Karpas-422 (cell line): ENCODE results near the gene ERC2. TPM values are rescaled to one million over a fixed set of nuclear protein-coding genes. Genes with fewer than 3 reads are reported as not detected.

Source experiments
- DNase-seq: peaks from one replicate; pipeline ENCODE4 v3.0.0-alpha.2; 2015
- H2AFZ ChIP-seq: fragments of 200-600 bp; sonication (generic); 2 replicates; pipeline ENCODE4 v1.6.1; 2014; ENCODE audit warnings: antibody characterized with exemption, low read length, mixed read lengths
- H3K27ac ChIP-seq: fragments of 200-600 bp; sonication (generic); 2 replicates; pipeline ENCODE4 v1.5.1; 2014; ENCODE audit warnings: mild to moderate bottlenecking, low read length, moderate library complexity
- H3K27me3 ChIP-seq: fragments of 200-600 bp; sonication (generic); 2 replicates; pipeline ENCODE4 v1.6.1; 2014; ENCODE audit warnings: low read length, mixed read lengths
- H3K36me3 ChIP-seq: fragments of 200-600 bp; sonication (generic); 2 replicates; pipeline ENCODE4 v1.6.1; 2014; ENCODE audit warnings: low read length, mixed read lengths; ENCODE audit not compliant: insufficient read depth
- H3K4me1 ChIP-seq: fragments of 200-600 bp; sonication (generic); 2 replicates; pipeline ENCODE4 v1.6.1; 2014; ENCODE audit warnings: mild to moderate bottlenecking, low read length, mixed read lengths
- H3K4me2 ChIP-seq: fragments of 200-600 bp; sonication (generic); 2 replicates; pipeline ENCODE4 v1.6.1; 2014; ENCODE audit warnings: low read length, low read depth, mild to moderate bottlenecking; ENCODE audit not compliant: poor library complexity, severe bottlenecking
- H3K4me3 ChIP-seq: fragments of 200-600 bp; sonication (generic); 2 replicates; pipeline ENCODE4 v1.5.1; 2014; ENCODE audit warnings: mild to moderate bottlenecking, antibody characterized with exemption, low read length, mixed read lengths
- H3K79me2 ChIP-seq: fragments of 200-600 bp; sonication (generic); 2 replicates; pipeline ENCODE4 v1.6.1; 2014; ENCODE audit warnings: mild to moderate bottlenecking, low read length, mixed read lengths
- H3K9ac ChIP-seq: fragments of 200-600 bp; sonication (generic); 2 replicates; pipeline ENCODE4 v1.6.0; 2014; ENCODE audit warnings: low read length
- H3K9me2 ChIP-seq: fragments of 200-600 bp; sonication (generic), shearing (Covaris generic); replicated peaks from 2 replicates; pipeline ENCODE4 v1.6.0; 2014; ENCODE audit warnings: mild to moderate bottlenecking, low read length, moderate library complexity; ENCODE audit not compliant: insufficient read depth
- H3K9me3 ChIP-seq: fragments of 300-700, 200-600 bp; sonication (generic); 2 replicates; pipeline ENCODE4 v1.6.1; 2014; ENCODE audit warnings: low read length, mixed read lengths
- H4K20me1 ChIP-seq: fragments of 200-600 bp; sonication (generic); 2 replicates; pipeline ENCODE4 v1.6.1; 2014; ENCODE audit warnings: mild to moderate bottlenecking, antibody characterized with exemption, low read length, low read depth; ENCODE audit not compliant: insufficient read depth
- total RNA-seq: library from RNA; depleted of rRNA; stranded (reverse); fragments of >200 nt; shearing (Covaris generic); gene quantifications from 2 replicates; pipeline ENCODE4 v1.2.3, GENCODE V29; 2014; ENCODE audit warnings: low replicate concordance

ERC2 gene
- total RNA-seq, 1 experiment from 2014 or later: 3.7 TPM

- no peak for DNase-seq
- Histone ChIP-seq H3K4me1 (no peaks in the 10 kb centered on the region), H3K36me3 (no peaks in the 10 kb centered on the region), H4K20me1 (no peaks in the 10 kb centered on the region), H3K9me2 (no peaks in the 10 kb centered on the region), H3K4me2 (no peak overlapping the region), H3K79me2 (no peaks in the 10 kb centered on the region), H3K27ac (no peak overlapping the region), H3K4me3 (no peak overlapping the region), H2AFZ (no peak overlapping the region), H3K27me3 (no peaks in the 10 kb centered on the region), H3K9ac (no peak overlapping the region), H3K9me3 (no peaks in the 10 kb centered on the region)
Observed at GRCh38 chr3:56421205-56421604, 47.1 kb downstream of the ERC2 start.

- Histone ChIP-seq H3K27me3 (no peaks in the 10 kb centered on the region), H3K4me1 (no peaks in the 10 kb centered on the region), H3K79me2 (no peaks in the 10 kb centered on the region), H4K20me1 (no peaks in the 10 kb centered on the region), H2AFZ (no peak overlapping the region), H3K27ac (no peak overlapping the region), H3K4me3 (no peak overlapping the region), H3K9me3 (no peaks in the 10 kb centered on the region), H3K9ac (no peak overlapping the region), H3K4me2 (no peak overlapping the region), H3K9me2 (no peaks in the 10 kb centered on the region), H3K36me3 (no peaks in the 10 kb centered on the region)
- DNase-seq: no peak
Observed at GRCh38 chr3:56415652-56416051, 52.6 kb downstream of the ERC2 start.

GRCh38 chr3:56413911-56414310 is 54.4 kb downstream of the ERC2 start:
- Histone ChIP-seq H3K27ac (no peak overlapping the region), H3K27me3 (no peaks in the 10 kb centered on the region), H4K20me1 (no peaks in the 10 kb centered on the region), H3K9ac (no peak overlapping the region), H3K4me3 (no peak overlapping the region), H3K4me2 (no peak overlapping the region), H3K79me2 (no peaks in the 10 kb centered on the region), H3K9me2 (no peaks in the 10 kb centered on the region), H3K36me3 (no peaks in the 10 kb centered on the region), H3K9me3 (no peaks in the 10 kb centered on the region), H2AFZ (no peak overlapping the region), H3K4me1 (no peaks in the 10 kb centered on the region)
- DNase-seq: no peak

GRCh38 chr3:56411166-56411565 is 57.1 kb downstream of the ERC2 start:
- no peak overlapping the region for H3K9ac ChIP-seq

GRCh38 chr3:56410576-56410975 is 57.7 kb downstream of the ERC2 start:
- Histone ChIP-seq H3K27me3 (no peaks in the 10 kb centered on the region), H3K27ac (no peak overlapping the region), H3K9me2 (no peaks in the 10 kb centered on the region), H4K20me1 (no peaks in the 10 kb centered on the region), H3K4me1 (no peaks in the 10 kb centered on the region), H3K4me3 (no peak overlapping the region), H3K9me3 (no peaks in the 10 kb centered on the region), H3K36me3 (no peaks in the 10 kb centered on the region), H3K9ac (no peak overlapping the region), H3K4me2 (no peak overlapping the region), H3K79me2 (no peaks in the 10 kb centered on the region), H2AFZ (no peak overlapping the region)
- DNase-seq: no peak

More at GRCh38 chr3:56411166-56411565, 57.1 kb downstream of the ERC2 start:
- Histone ChIP-seq H3K9me3 (no peaks in the 10 kb centered on the region), H3K9me2 (no peaks in the 10 kb centered on the region), H3K27ac (no peak overlapping the region), H3K4me3 (no peak overlapping the region), H2AFZ (no peak overlapping the region), H3K4me1 (no peaks in the 10 kb centered on the region), H3K27me3 (no peaks in the 10 kb centered on the region), H3K36me3 (no peaks in the 10 kb centered on the region), H4K20me1 (no peaks in the 10 kb centered on the region), H3K4me2 (no peak overlapping the region), H3K79me2 (no peaks in the 10 kb centered on the region)
- DNase-seq: no peak

- Histone ChIP-seq H3K4me2 (no peak overlapping the region), H3K36me3 (no peaks in the 10 kb centered on the region), H3K9ac (no peak overlapping the region), H3K4me1 (no peaks in the 10 kb centered on the region), H3K27ac (no peak overlapping the region), H3K27me3 (no peaks in the 10 kb centered on the region), H3K9me3 (no peaks in the 10 kb centered on the region), H3K79me2 (no peaks in the 10 kb centered on the region), H2AFZ (no peak overlapping the region), H3K9me2 (no peaks in the 10 kb centered on the region), H4K20me1 (no peaks in the 10 kb centered on the region), H3K4me3 (no peak overlapping the region)
- DNase-seq: no peak
Observed at GRCh38 chr3:56409790-56410189, 58.5 kb downstream of the ERC2 start.

GRCh38 chr3:56408761-56409196 is 59.5 kb downstream of the ERC2 start:
- Histone ChIP-seq H2AFZ (no peak overlapping the region), H3K9me2 (no peaks in the 10 kb centered on the region), H3K4me3 (no peak overlapping the region), H3K36me3 (no peaks in the 10 kb centered on the region), H3K9ac (no peak overlapping the region), H3K27me3 (no peaks in the 10 kb centered on the region), H3K4me1 (no peaks in the 10 kb centered on the region), H3K4me2 (no peak overlapping the region), H3K9me3 (no peaks in the 10 kb centered on the region), H4K20me1 (no peaks in the 10 kb centered on the region), H3K27ac (no peak overlapping the region), H3K79me2 (no peaks in the 10 kb centered on the region)
- DNase-seq: no peak

GRCh38 chr3:56406826-56407515 is 61.3 kb downstream of the ERC2 start:
- no peaks in the 10 kb centered on the region for H3K9me2 ChIP-seq
- H3K36me3 ChIP-seq: no peaks in the 10 kb centered on the region
- no peaks in the 10 kb centered on the region for H3K4me1 ChIP-seq
- H3K9me3 ChIP-seq: no peaks in the 10 kb centered on the region
- H3K79me2 ChIP-seq: no peaks in the 10 kb centered on the region
- no peak overlapping the region for H3K9ac ChIP-seq
- H3K4me2 ChIP-seq: no peak overlapping the region
- H3K4me3 ChIP-seq: no peak overlapping the region
- no peak for DNase-seq
- no peak overlapping the region for H3K27ac ChIP-seq
- no peaks in the 10 kb centered on the region for H4K20me1 ChIP-seq
- no peak overlapping the region for H2AFZ ChIP-seq
- H3K27me3 ChIP-seq: no peaks in the 10 kb centered on the region
